ENCODE results near the gene BAG5.

- TF ChIP-seq EGR1 (IDR thresholded peaks at IDR 0.05; ENCODE audit: low read depth) = no peak
- no peak for TF ChIP-seq POLR2A (IDR thresholded peaks at IDR 0.05; ENCODE audit: borderline replicate concordance, extremely low read depth, insufficient read depth, insufficient read length)
- TF ChIP-seq, protein P1, sequence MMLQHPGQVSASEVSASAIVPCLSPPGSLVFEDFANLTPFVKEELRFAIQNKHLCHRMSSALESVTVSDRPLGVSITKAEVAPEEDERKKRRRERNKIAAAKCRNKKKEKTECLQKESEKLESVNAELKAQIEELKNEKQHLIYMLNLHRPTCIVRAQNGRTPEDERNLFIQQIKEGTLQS (IDR thresholded peaks at IDR 0.05) = no peak
- TF ChIP-seq, protein P2, sequence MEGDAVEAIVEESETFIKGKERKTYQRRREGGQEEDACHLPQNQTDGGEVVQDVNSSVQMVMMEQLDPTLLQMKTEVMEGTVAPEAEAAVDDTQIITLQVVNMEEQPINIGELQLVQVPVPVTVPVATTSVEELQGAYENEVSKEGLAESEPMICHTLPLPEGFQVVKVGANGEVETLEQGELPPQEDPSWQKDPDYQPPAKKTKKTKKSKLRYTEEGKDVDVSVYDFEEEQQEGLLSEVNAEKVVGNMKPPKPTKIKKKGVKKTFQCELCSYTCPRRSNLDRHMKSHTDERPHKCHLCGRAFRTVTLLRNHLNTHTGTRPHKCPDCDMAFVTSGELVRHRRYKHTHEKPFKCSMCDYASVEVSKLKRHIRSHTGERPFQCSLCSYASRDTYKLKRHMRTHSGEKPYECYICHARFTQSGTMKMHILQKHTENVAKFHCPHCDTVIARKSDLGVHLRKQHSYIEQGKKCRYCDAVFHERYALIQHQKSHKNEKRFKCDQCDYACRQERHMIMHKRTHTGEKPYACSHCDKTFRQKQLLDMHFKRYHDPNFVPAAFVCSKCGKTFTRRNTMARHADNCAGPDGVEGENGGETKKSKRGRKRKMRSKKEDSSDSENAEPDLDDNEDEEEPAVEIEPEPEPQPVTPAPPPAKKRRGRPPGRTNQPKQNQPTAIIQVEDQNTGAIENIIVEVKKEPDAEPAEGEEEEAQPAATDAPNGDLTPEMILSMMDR (IDR thresholded peaks at IDR 0.05 in 2 of 3, conservative IDR thresholded peaks at IDR 0.05 in 1 of 3; ENCODE audit: borderline replicate concordance in 1 of 3, insufficient read depth in 1 of 3, low read depth in 2 of 3, low read length in 2 of 3) = no peak
Measured at GRCh38 chr14:103594265-103594664, 31.8 kb upstream of the BAG5 start.
